GM23248 (cell line): ENCODE results near the gene SPART. TPM values are rescaled to one million over a fixed set of nuclear protein-coding genes. Genes with fewer than 3 reads are reported as not detected.

Experiments
- DNase-seq: peaks from one replicate; pipeline ENCODE4 v3.0.0-alpha.2; 2015
- H2AFZ ChIP-seq: fragments of 200-600 bp; sonication (generic); 2 replicates; pipeline ENCODE4 v1.6.1; 2016; ENCODE audit warnings: antibody characterized with exemption
- H3F3A ChIP-seq: fragments of 200-600 bp; sonication (generic); 2 replicates; pipeline ENCODE4 v1.6.1; 2016; ENCODE audit warnings: mild to moderate bottlenecking, antibody characterized with exemption, mixed run types; ENCODE audit not compliant: insufficient read depth
- H3K27ac ChIP-seq: fragments of 200-600 bp; sonication (generic); 2 replicates; pipeline ENCODE4 v1.5.1; 2016; ENCODE audit warnings: mild to moderate bottlenecking
- H3K27me3 ChIP-seq: fragments of 200-600 bp; sonication (generic); replicated peaks from 2 replicates; pipeline ENCODE4 v1.6.1; 2016; ENCODE audit warnings: mild to moderate bottlenecking; ENCODE audit not compliant: insufficient read depth
- H3K36me3 ChIP-seq: fragments of 200-600 bp; sonication (generic); 2 replicates; pipeline ENCODE4 v1.6.1; 2016; ENCODE audit warnings: low read depth, mild to moderate bottlenecking
- H3K4me1 ChIP-seq: fragments of 200-600 bp; sonication (generic); 2 replicates; pipeline ENCODE4 v1.6.1; 2016; ENCODE audit warnings: mild to moderate bottlenecking; ENCODE audit not compliant: insufficient read depth
- H3K4me2 ChIP-seq: fragments of 200-600 bp; sonication (generic); one replicate; pipeline ENCODE4 v1.6.1; 2016; ENCODE audit warnings: mild to moderate bottlenecking; ENCODE audit not compliant: unreplicated experiment
- H3K4me3 ChIP-seq: fragments of 200-600 bp; sonication (generic); 2 replicates; pipeline ENCODE4 v1.5.1; 2016; ENCODE audit warnings: mild to moderate bottlenecking
- H3K79me2 ChIP-seq: fragments of 200-600 bp; sonication (generic); 2 replicates; pipeline ENCODE4 v1.6.1; 2016; ENCODE audit warnings: mild to moderate bottlenecking; ENCODE audit not compliant: insufficient read depth
- H3K9ac ChIP-seq: fragments of 200-600 bp; sonication (generic); 2 replicates; pipeline ENCODE4 v1.6.1; 2016; ENCODE audit warnings: mild to moderate bottlenecking
- H3K9me2 ChIP-seq: fragments of 200-600 bp; sonication (generic); 2 replicates; pipeline ENCODE4 v1.6.1; 2016; ENCODE audit warnings: mixed run types, mild to moderate bottlenecking, moderate library complexity; ENCODE audit not compliant: insufficient read depth
- H3K9me3 ChIP-seq: fragments of 200-600 bp; sonication (generic); one replicate; pipeline ENCODE4 v1.6.1; 2017; ENCODE audit warnings: low read depth
- H4K20me1 ChIP-seq: fragments of 200-600 bp; sonication (generic); 2 replicates; pipeline ENCODE4 v1.6.0; 2016; ENCODE audit not compliant: insufficient read depth
- EZH2 ChIP-seq: fragments of 200-600 bp; sonication (generic); IDR thresholded peaks from 2 replicates; pipeline ENCODE4 v1.6.1; 2018; ENCODE audit warnings: antibody characterized with exemption, mild to moderate bottlenecking; ENCODE audit not compliant: insufficient read depth, poor library complexity, severe bottlenecking
- EZH2phosphoT487 ChIP-seq: fragments of 200-600 bp; sonication (generic); IDR thresholded peaks from 2 replicates; pipeline ENCODE4 v1.6.1; 2018; ENCODE audit warnings: antibody characterized with exemption, moderate library complexity, mild to moderate bottlenecking, low read depth; ENCODE audit not compliant: insufficient read depth
- WGBS, 2 experiments: methylation state at CpG; one replicate each; pipeline ENCODE4 v1.1.6; 2015 to 2017; ENCODE audit warnings: low lambda C conversion rate in 2 of 2, low coverage in 1 of 2; ENCODE audit errors: missing lambda C conversion rate in 2 of 2; 5-methylcytosine and 5-hydroxymethylcytosine counted together
- in situ Hi-C: fragments of 300-500 bp; cut with MboI; formaldehyde crosslinking; loops from 2 replicates; pipeline ENCODE4 v1.15.0; 2020
- polyA plus RNA-seq: library from polyadenylated mRNA; unstranded; fragments of >200 nt; fragmentation: Nextera tagmentation; extraction: Ambion mirVana; gene quantifications from 2 replicates; pipeline ENCODE4 v1.2.1, GENCODE V29; 2016
- total RNA-seq: library from RNA; depleted of rRNA; stranded (reverse); fragments of >200 nt; shearing (Covaris generic); gene quantifications from 2 replicates; pipeline ENCODE4 v1.2.3, GENCODE V29; 2014

The SPART gene
- total and polyA plus RNA-seq, 2 experiments from 2014 or later, result 66.3 to 82.4 TPM

DNA sequence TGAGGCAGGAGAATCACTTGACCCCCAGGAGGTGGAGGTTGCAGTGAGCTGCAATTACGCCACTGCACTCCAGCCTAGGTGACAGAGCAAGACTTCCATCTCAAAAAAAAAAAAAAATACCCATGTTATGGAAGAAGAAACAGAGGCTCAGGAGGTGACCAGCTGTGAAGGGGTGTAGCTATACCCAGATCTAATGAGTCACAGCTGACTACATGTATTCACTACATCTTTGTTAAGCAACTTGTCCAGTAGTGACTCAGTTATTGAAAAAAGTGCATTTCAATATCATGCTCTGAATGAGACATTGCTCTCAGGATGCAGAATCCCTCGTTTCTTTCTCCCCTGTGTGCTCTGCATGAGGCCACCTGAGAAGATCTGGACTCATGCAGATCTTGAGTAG lies 16.1 kb upstream of the SPART start:
- H3K27ac ChIP-seq, result no peak overlapping the region
- H3F3A ChIP-seq, result peaks cover 6% of the 10 kb centered on the region
- H3K27me3 ChIP-seq, result no peaks in the 10 kb centered on the region
- in situ Hi-C loops, result no loop called here
- DNase-seq, result peak; percentile 96
- no peak overlapping the region for H3K9ac ChIP-seq
- H3K9me2 ChIP-seq, result no peaks in the 10 kb centered on the region
- no peak for TF ChIP-seq EZH2
- 0 to 5% methylated on average over 2 of the region's 2 CpGs for WGBS, 2 experiments
- H3K4me3 ChIP-seq, result no peak overlapping the region
- no peaks in the 10 kb centered on the region for H4K20me1 ChIP-seq
- H3K36me3 ChIP-seq, result no peaks in the 10 kb centered on the region
- H2AFZ ChIP-seq, result no peak overlapping the region
- H3K79me2 ChIP-seq, result no peaks in the 10 kb centered on the region
- H3K4me1 ChIP-seq, result peaks cover 7% of the 10 kb centered on the region; the same call in 1 of the 2 replicates
- H3K9me3 ChIP-seq, result no peaks in the 10 kb centered on the region
- H3K4me2 ChIP-seq, result peak overlapping the region; percentile 10

GRCh38 chr13:36360903-36361302 lies 14.7 kb upstream of the SPART start:
- Histone ChIP-seq H3K27me3 (no peaks in the 10 kb centered on the region), H3K4me2 (no peak overlapping the region), H3K79me2 (no peaks in the 10 kb centered on the region), H4K20me1 (no peaks in the 10 kb centered on the region), H3F3A (peaks cover 6% of the 10 kb centered on the region), H2AFZ (no peak overlapping the region), H3K4me3 (no peak overlapping the region), H3K9ac (no peak overlapping the region), H3K9me3 (no peaks in the 10 kb centered on the region), H3K27ac (no peak overlapping the region), H3K36me3 (no peaks in the 10 kb centered on the region), H3K9me2 (no peaks in the 10 kb centered on the region), H3K4me1 (peaks cover 7% of the 10 kb centered on the region; the same call in 1 of the 2 replicates)
- TF ChIP-seq EZH2phosphoT487 (no peak), EZH2 (no peak)
- 48 to 60% methylated on average over 1 of the region's 1 CpG for WGBS, 2 experiments
- DNase-seq, result no peak
- in situ Hi-C loops, result no loop called here

- peaks cover 6% of the 10 kb centered on the region for H3F3A ChIP-seq
- H3K27me3 ChIP-seq, result no peaks in the 10 kb centered on the region
- no peak for DNase-seq
- no peaks in the 10 kb centered on the region for H3K9me2 ChIP-seq
- no peak overlapping the region for H3K27ac ChIP-seq
- H3K9me3 ChIP-seq, result no peaks in the 10 kb centered on the region
- H3K4me3 ChIP-seq, result no peak overlapping the region
- no peak overlapping the region for H2AFZ ChIP-seq
- H3K9ac ChIP-seq, result no peak overlapping the region
- no peaks in the 10 kb centered on the region for H3K36me3 ChIP-seq
- H3K4me2 ChIP-seq, result no peak overlapping the region
- H3K79me2 ChIP-seq, result no peaks in the 10 kb centered on the region
- WGBS, 2 experiments, result 62 to 77% methylated on average over 1 of the region's 1 CpG
- in situ Hi-C loops, result no loop called here
- H3K4me1 ChIP-seq, result peaks cover 7% of the 10 kb centered on the region; the same call in 1 of the 2 replicates
- H4K20me1 ChIP-seq, result no peaks in the 10 kb centered on the region
- TF ChIP-seq EZH2 (no peak), EZH2phosphoT487 (no peak)
Observed at GRCh38 chr13:36359301-36359950, 13.2 kb upstream of the SPART start.

- H3K9me3 ChIP-seq, result no peaks in the 10 kb centered on the region
- DNase-seq, result no peak
- WGBS, 2 experiments, result 28 to 35% methylated on average over 3 of the region's 3 CpGs
Observed at GRCh38 chr13:36358175-36358718, 12.1 kb upstream of the SPART start.

More at GRCh38 chr13:36358175-36358718, 12.1 kb upstream of the SPART start:
- H3F3A ChIP-seq, result peaks cover 6% of the 10 kb centered on the region
- no peak overlapping the region for H3K4me3 ChIP-seq
- H3K36me3 ChIP-seq, result no peaks in the 10 kb centered on the region
- no peaks in the 10 kb centered on the region for H3K79me2 ChIP-seq
- no peak overlapping the region for H2AFZ ChIP-seq
- H3K27me3 ChIP-seq, result no peaks in the 10 kb centered on the region
- no peak overlapping the region for H3K9ac ChIP-seq
- peaks cover 7% of the 10 kb centered on the region; the same call in 1 of the 2 replicates for H3K4me1 ChIP-seq
- in situ Hi-C loops, result no loop called here
- H3K27ac ChIP-seq, result no peak overlapping the region
- no peaks in the 10 kb centered on the region for H4K20me1 ChIP-seq
- no peaks in the 10 kb centered on the region for H3K9me2 ChIP-seq
- no peak for TF ChIP-seq EZH2
- TF ChIP-seq EZH2phosphoT487, result no peak
- H3K4me2 ChIP-seq, result no peak overlapping the region
